GM10248 (cell line): Measurements from ENCODE around the gene DNALI1.

ENCODE experiments used
- CTCF ChIA-PET: fragments of 300-600 bp; sonication (Branson Sonifier 250); formaldehyde crosslinking; extraction: SDS; loops from one replicate; lab custom pipeline; 2021; ENCODE audit warnings: antibody characterized with exemption; lab: Yijun Ruan, JAX
- POLR2A ChIA-PET: fragments of 350-650 bp; sonication (Branson Sonifier 250); formaldehyde crosslinking; extraction: SDS; loops from one replicate; lab custom pipeline; 2020; ENCODE audit warnings: antibody characterized with exemption; lab: Yijun Ruan, JAX
- DNase-seq: peaks from one replicate; pipeline ENCODE4 v3.0.0; 2012; ENCODE audit errors: extremely low spot score
- CTCF ChIP-seq: IDR thresholded peaks from 2 replicates; pipeline ENCODE4 v1.5.1; 2012; ENCODE audit warnings: mild to moderate bottlenecking, low read depth; ENCODE audit errors: extremely low read depth, missing control alignments, control extremely low read depth

DNALI1 gene

GRCh38 chr1:37588939-37589338 is 32.2 kb downstream of the DNALI1 start:
- DNase-seq = no peak
- ChIA-PET CTCF (interaction anchor here (1.6 kb wide), 1 partner anchor 14 kb away, joined by 4 read pairs; no protein-coding TSS in a partner anchor), POLR2A (interaction anchor here (1.1 kb wide), 1 partner anchor 102 kb away, joined by 4 read pairs; no protein-coding TSS in a partner anchor)
- no peak for TF ChIP-seq CTCF

GRCh38 chr1:37593726-37594125 is 37.0 kb downstream of the DNALI1 start:
- no peak for TF ChIP-seq CTCF
- POLR2A ChIA-PET = no interaction called here
- DNase-seq = no peak
- CTCF ChIA-PET = interaction anchor here (1.1 to 1.5 kb wide), 2 partner anchors 10 to 29 kb away, joined by 3 to 6 read pairs; no protein-coding TSS in a partner anchor

- TF ChIP-seq CTCF = no peak
- CTCF ChIA-PET = interaction anchor here (0.7 to 16.0 kb wide), 6 partner anchors 10 to 264 kb away, joined by 3 to 359 read pairs (median 4); partner anchors contain the start of genes MEAF6 and MTF1
- POLR2A ChIA-PET = interaction anchor here (1.1 kb wide), 1 partner anchor 95 kb away, joined by 5 read pairs; a partner anchor contains a TSS
- peak; percentile 99 for DNase-seq
These were observed 38.9 kb downstream of the DNALI1 start, which contains the start of gene GNL2 for GRCh38 chr1:37595440-37596181. TSS of gene GNL2 (minus strand) at chr1:37595937. CDS start at chr1:37595822, 115 bp downstream.

GRCh38 chr1:37596182-37596667 is 39.5 kb downstream of the DNALI1 start:
- no peak for TF ChIP-seq CTCF
- no peak for DNase-seq
- POLR2A ChIA-PET = interaction anchor here (1.1 kb wide), 1 partner anchor 94 kb away, joined by 5 read pairs; a partner anchor contains a TSS
- CTCF ChIA-PET = interaction anchor here (1.0 to 16.0 kb wide), 5 partner anchors 9 to 263 kb away, joined by 3 to 359 read pairs (median 4); partner anchors contain the start of gene MTF1

GRCh38 chr1:37599940-37600339 is 43.2 kb downstream of the DNALI1 start:
- CTCF ChIA-PET = interaction anchor here (1.2 to 16.0 kb wide), 5 partner anchors 9 to 90 kb away, joined by 3 to 359 read pairs (median 5); a partner anchor contains a TSS
- POLR2A ChIA-PET = no interaction called here

More at GRCh38 chr1:37599940-37600339, 43.2 kb downstream of the DNALI1 start:
- TF ChIP-seq CTCF = no peak
- no peak for DNase-seq
